ENCODE measurements around the gene ZCCHC13. TPM values are rescaled to one million over a fixed set of nuclear protein-coding genes. Genes with fewer than 3 reads are reported as not detected.
"Not testable (repeated sequence)": the region's sequence is repeated elsewhere in the genome, so short reads cannot be mapped to it uniquely, and the experiment has no call there.

ZCCHC13 gene
- total RNA-seq, 1 donor = not detected

- Histone ChIP-seq H3K27me3 (ENCODE audit: insufficient read depth, low read length) (no peaks in the 10 kb centered on the region), H3K4me3 (ENCODE audit: low read length) (peak overlapping the region; percentile 60), H3K4me1 (ENCODE audit: insufficient read depth, low read length) (peaks cover 4% of the 10 kb centered on the region), H3K9me3 (ENCODE audit: low read depth, low read length) (no peaks in the 10 kb centered on the region)
Measured at GRCh38 chrX:74293343-74293946, 10.5 kb upstream of the ZCCHC13 start.

GRCh38 chrX:74295101-74295500, 8.9 kb upstream of the ZCCHC13 start:
- no peaks in the 10 kb centered on the region for H3K9me3 ChIP-seq (ENCODE audit: low read depth, low read length)
- no peaks in the 10 kb centered on the region for H3K4me1 ChIP-seq (ENCODE audit: insufficient read depth, low read length)
- no peak overlapping the region for H3K4me3 ChIP-seq (ENCODE audit: low read length)
- H3K27me3 ChIP-seq (ENCODE audit: insufficient read depth, low read length) = no peaks in the 10 kb centered on the region

GRCh38 chrX:74297766-74298165, 6.2 kb upstream of the ZCCHC13 start:
- Histone ChIP-seq H3K4me1 (ENCODE audit: insufficient read depth, low read length) (no peaks in the 10 kb centered on the region), H3K4me3 (ENCODE audit: low read length) (no peak overlapping the region), H3K27me3 (ENCODE audit: insufficient read depth, low read length) (no peaks in the 10 kb centered on the region), H3K9me3 (ENCODE audit: low read depth, low read length) (no peaks in the 10 kb centered on the region)

GRCh38 chrX:74300869-74301268, 3.1 kb upstream of the ZCCHC13 start:
- Histone ChIP-seq H3K9me3 (ENCODE audit: low read depth, low read length) (no peaks in the 10 kb centered on the region), H3K27me3 (ENCODE audit: insufficient read depth, low read length) (no peaks in the 10 kb centered on the region), H3K4me1 (ENCODE audit: insufficient read depth, low read length) (no peaks in the 10 kb centered on the region), H3K4me3 (ENCODE audit: low read length) (no peak overlapping the region)

GRCh38 chrX:74318672-74319071, 14.7 kb downstream of the ZCCHC13 start:
- H3K4me3 ChIP-seq (ENCODE audit: low read length) = no peak overlapping the region
- H3K27me3 ChIP-seq (ENCODE audit: insufficient read depth, low read length) = no peaks in the 10 kb centered on the region
- H3K9me3 ChIP-seq (ENCODE audit: low read depth, low read length) = no peaks in the 10 kb centered on the region
- H3K4me1 ChIP-seq (ENCODE audit: insufficient read depth, low read length) = no peaks in the 10 kb centered on the region

- H3K4me3 ChIP-seq (ENCODE audit: low read length); H3K9me3 ChIP-seq (ENCODE audit: low read depth, low read length); H3K4me1 ChIP-seq (ENCODE audit: insufficient read depth, low read length); H3K27me3 ChIP-seq (ENCODE audit: insufficient read depth, low read length): not testable (repeated sequence)
Measured at GRCh38 chrX:74319321-74319720, 15.3 kb downstream of the ZCCHC13 start.

- Histone ChIP-seq H3K4me3 (ENCODE audit: low read length) (no peak overlapping the region), H3K9me3 (ENCODE audit: low read depth, low read length) (no peaks in the 10 kb centered on the region), H3K4me1 (ENCODE audit: insufficient read depth, low read length) (no peaks in the 10 kb centered on the region), H3K27me3 (ENCODE audit: insufficient read depth, low read length) (no peaks in the 10 kb centered on the region)
Measured at GRCh38 chrX:74321191-74321590, 17.2 kb downstream of the ZCCHC13 start.

- Histone ChIP-seq H3K9me3 (ENCODE audit: low read depth, low read length) (no peaks in the 10 kb centered on the region), H3K4me3 (ENCODE audit: low read length) (no peak overlapping the region), H3K27me3 (ENCODE audit: insufficient read depth, low read length) (no peaks in the 10 kb centered on the region), H3K4me1 (ENCODE audit: insufficient read depth, low read length) (no peaks in the 10 kb centered on the region)
Measured at GRCh38 chrX:74324131-74324530, 20.2 kb downstream of the ZCCHC13 start.

- H3K4me1 ChIP-seq (ENCODE audit: insufficient read depth, low read length) = no peaks in the 10 kb centered on the region
- no peak overlapping the region for H3K4me3 ChIP-seq (ENCODE audit: low read length)
- H3K9me3 ChIP-seq (ENCODE audit: low read depth, low read length) = no peaks in the 10 kb centered on the region
- no peaks in the 10 kb centered on the region for H3K27me3 ChIP-seq (ENCODE audit: insufficient read depth, low read length)
Measured at GRCh38 chrX:74325130-74326059, 21.4 kb downstream of the ZCCHC13 start.

GRCh38 chrX:74338852-74339251, 34.9 kb downstream of the ZCCHC13 start:
- peaks cover 16% of the 10 kb centered on the region for H3K4me1 ChIP-seq (ENCODE audit: insufficient read depth, low read length)

GRCh38 chrX:74340051-74340450, 36.1 kb downstream of the ZCCHC13 start:
- Histone ChIP-seq H3K4me3 (ENCODE audit: low read length) (no peak overlapping the region), H3K9me3 (ENCODE audit: low read depth, low read length) (no peaks in the 10 kb centered on the region), H3K27me3 (ENCODE audit: insufficient read depth, low read length) (no peaks in the 10 kb centered on the region), H3K4me1 (ENCODE audit: insufficient read depth, low read length) (peaks cover 18% of the 10 kb centered on the region)

More at GRCh38 chrX:74338852-74339251, 34.9 kb downstream of the ZCCHC13 start:
- no peaks in the 10 kb centered on the region for H3K27me3 ChIP-seq (ENCODE audit: insufficient read depth, low read length)
- no peak overlapping the region for H3K4me3 ChIP-seq (ENCODE audit: low read length)
- no peaks in the 10 kb centered on the region for H3K9me3 ChIP-seq (ENCODE audit: low read depth, low read length)

- H3K27me3 ChIP-seq (ENCODE audit: insufficient read depth, low read length); H3K4me3 ChIP-seq (ENCODE audit: low read length); H3K9me3 ChIP-seq (ENCODE audit: low read depth, low read length): not testable (repeated sequence)
- H3K4me1 ChIP-seq (ENCODE audit: insufficient read depth, low read length) = peaks cover 25% of the 10 kb centered on the region
Measured at GRCh38 chrX:74342211-74342610, 38.2 kb downstream of the ZCCHC13 start.

GRCh38 chrX:74343343-74344279, 39.6 kb downstream of the ZCCHC13 start:
- H3K9me3 ChIP-seq (ENCODE audit: low read depth, low read length) = no peaks in the 10 kb centered on the region
- H3K4me3 ChIP-seq (ENCODE audit: low read length) = no peak overlapping the region
- peaks cover 25% of the 10 kb centered on the region for H3K4me1 ChIP-seq (ENCODE audit: insufficient read depth, low read length)
- H3K27me3 ChIP-seq (ENCODE audit: insufficient read depth, low read length) = no peaks in the 10 kb centered on the region

GRCh38 chrX:74344280-74344622, 40.3 kb downstream of the ZCCHC13 start:
- no peak overlapping the region for H3K4me3 ChIP-seq (ENCODE audit: low read length)
- H3K4me1 ChIP-seq (ENCODE audit: insufficient read depth, low read length) = peaks cover 25% of the 10 kb centered on the region
- H3K27me3 ChIP-seq (ENCODE audit: insufficient read depth, low read length) = no peaks in the 10 kb centered on the region
- no peaks in the 10 kb centered on the region for H3K9me3 ChIP-seq (ENCODE audit: low read depth, low read length)

- Histone ChIP-seq H3K4me3 (ENCODE audit: low read length) (no peak overlapping the region), H3K4me1 (ENCODE audit: insufficient read depth, low read length) (peaks cover 19% of the 10 kb centered on the region), H3K27me3 (ENCODE audit: insufficient read depth, low read length) (no peaks in the 10 kb centered on the region), H3K9me3 (ENCODE audit: low read depth, low read length) (no peaks in the 10 kb centered on the region)
Measured at GRCh38 chrX:74346088-74346487, 42.1 kb downstream of the ZCCHC13 start.
